ENCODE measurements around the gene TCF21.
"Not testable (repeated sequence)": the region's sequence is repeated elsewhere in the genome, so short reads cannot be mapped to it uniquely, and the experiment has no call there.

The TCF21 gene

DNA sequence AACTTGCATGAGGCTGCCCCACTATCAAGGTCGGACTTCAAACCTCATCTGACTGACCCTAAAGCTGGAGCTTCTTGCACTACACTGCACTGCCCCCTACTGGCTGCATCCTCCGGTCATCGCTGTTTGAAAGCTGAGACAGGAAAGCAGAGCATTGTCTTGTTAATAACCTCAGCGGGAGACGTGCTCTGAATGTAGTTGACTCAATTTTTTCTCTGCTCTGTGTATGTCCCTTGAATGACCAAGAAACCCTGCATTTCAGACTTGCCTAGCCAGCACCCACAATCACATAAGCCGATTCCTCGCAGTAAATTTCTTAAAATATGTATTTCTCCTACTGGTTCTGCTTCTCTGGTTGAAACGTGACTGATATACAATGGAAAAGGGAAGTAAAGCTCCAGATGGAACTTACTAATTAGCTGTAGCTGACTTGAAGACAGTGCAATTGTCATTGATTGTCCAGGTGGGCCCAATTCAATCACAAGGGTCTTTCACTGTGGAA lies 27.8 kb downstream of the TCF21 start:
- CTCF ChIA-PET = interaction anchor here (0.7 to 5.1 kb wide), 50 partner anchors 8 to 1637 kb away, joined by 3 to 49 read pairs (median 4); no protein-coding TSS in a partner anchor
- DNase-seq (ENCODE audit: extremely low spot score) = peak; percentile 47
- POLR2A ChIA-PET = no interaction called here
- TF ChIP-seq, protein P1, sequence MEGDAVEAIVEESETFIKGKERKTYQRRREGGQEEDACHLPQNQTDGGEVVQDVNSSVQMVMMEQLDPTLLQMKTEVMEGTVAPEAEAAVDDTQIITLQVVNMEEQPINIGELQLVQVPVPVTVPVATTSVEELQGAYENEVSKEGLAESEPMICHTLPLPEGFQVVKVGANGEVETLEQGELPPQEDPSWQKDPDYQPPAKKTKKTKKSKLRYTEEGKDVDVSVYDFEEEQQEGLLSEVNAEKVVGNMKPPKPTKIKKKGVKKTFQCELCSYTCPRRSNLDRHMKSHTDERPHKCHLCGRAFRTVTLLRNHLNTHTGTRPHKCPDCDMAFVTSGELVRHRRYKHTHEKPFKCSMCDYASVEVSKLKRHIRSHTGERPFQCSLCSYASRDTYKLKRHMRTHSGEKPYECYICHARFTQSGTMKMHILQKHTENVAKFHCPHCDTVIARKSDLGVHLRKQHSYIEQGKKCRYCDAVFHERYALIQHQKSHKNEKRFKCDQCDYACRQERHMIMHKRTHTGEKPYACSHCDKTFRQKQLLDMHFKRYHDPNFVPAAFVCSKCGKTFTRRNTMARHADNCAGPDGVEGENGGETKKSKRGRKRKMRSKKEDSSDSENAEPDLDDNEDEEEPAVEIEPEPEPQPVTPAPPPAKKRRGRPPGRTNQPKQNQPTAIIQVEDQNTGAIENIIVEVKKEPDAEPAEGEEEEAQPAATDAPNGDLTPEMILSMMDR (IDR thresholded peaks at IDR 0.05; ENCODE audit: control extremely low read depth, extremely low read depth, low read depth, missing control alignments) = peak; percentile 94

DNA sequence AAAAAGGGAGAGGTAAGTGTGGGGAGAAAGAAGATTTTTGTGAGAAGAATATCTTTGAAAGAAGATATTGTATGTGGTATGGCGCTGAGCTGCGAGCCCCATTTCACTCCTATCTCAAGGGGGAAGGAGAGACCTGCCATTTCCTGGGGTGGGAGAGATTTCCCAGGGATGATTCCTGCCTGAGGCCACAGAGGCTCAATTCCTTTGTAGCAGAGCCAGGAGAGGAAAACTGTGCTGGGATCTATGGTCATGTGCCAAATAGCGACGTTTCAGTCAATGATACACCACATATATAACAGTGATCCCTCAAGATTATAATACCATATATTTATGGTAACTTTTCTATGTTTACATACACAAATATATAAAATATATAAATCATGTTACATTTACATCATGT lies 28.9 kb downstream of the TCF21 start:
- TF ChIP-seq, protein P1 (IDR thresholded peaks at IDR 0.05; ENCODE audit: control extremely low read depth, extremely low read depth, low read depth, missing control alignments) = no peak
- POLR2A ChIA-PET = no interaction called here
- CTCF ChIA-PET = interaction anchor here (0.9 to 5.1 kb wide), 25 partner anchors 9 to 1097 kb away, joined by 3 to 49 read pairs (median 6); no protein-coding TSS in a partner anchor
- no peak for DNase-seq (ENCODE audit: extremely low spot score)

DNA sequence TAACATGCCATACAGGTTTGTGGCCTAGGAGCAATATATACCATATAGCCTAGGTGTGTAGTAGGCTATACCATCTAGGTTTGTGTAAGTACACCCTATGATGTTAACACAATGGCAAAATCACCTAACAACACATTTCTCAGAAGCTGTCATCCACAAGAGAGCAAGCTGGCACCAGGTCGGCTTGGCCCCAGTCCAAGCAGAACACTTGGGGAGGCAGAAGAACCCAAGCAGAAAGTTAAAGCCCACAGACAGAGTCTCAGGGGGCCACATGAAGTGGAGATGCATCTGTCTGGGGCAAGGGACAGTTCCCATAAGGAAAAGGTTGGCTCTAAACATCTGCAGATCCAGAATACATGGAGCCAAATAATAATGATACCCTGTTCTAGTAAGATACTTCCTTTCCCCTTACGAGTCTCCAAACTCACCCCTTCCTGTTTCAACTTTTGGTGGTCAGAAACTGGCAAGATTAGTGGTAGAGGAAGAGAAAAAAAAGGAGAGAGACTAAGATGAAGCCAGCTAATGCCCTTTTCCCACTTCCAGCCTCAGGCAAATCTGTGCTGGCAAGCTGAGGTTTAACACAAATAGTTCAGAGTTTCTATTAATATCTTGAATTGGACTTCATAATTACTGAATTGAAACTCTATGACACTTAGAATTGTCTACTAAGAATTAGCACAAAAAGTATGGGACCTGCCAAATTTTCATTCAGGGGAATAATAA lies 29.5 kb downstream of the TCF21 start:
- POLR2A ChIA-PET = no interaction called here
- TF ChIP-seq, protein P1 (IDR thresholded peaks at IDR 0.05; ENCODE audit: control extremely low read depth, extremely low read depth, low read depth, missing control alignments) = no peak
- CTCF ChIA-PET = interaction anchor here (1.0 to 5.1 kb wide), 6 partner anchors 11 to 1098 kb away, joined by 3 to 49 read pairs (median 10); no protein-coding TSS in a partner anchor
- DNase-seq (ENCODE audit: extremely low spot score) = no peak

DNA sequence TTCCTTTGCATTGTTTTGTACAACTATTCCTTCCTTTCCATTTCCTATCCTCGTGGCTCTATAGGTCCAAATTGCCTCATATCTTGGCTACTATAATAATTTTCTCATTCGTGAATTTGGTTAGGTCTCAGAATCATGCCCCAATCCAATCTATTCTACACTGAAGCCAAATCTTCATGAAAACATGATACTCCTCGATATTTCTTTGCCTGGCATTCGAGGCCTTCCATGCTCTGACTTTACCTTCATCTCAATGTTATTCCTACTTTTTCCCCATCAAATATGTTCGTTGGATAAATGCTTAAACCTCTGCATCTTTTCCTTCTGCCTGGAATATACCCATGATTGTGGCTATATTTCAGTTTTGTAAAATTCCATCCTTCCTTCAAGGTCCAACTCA lies 30.4 kb downstream of the TCF21 start:
- POLR2A ChIA-PET = no interaction called here
- no peak for DNase-seq (ENCODE audit: extremely low spot score)
- CTCF ChIA-PET = interaction anchor here (1.4 to 5.1 kb wide), 2 partner anchors 12 to 178 kb away, joined by 3 to 49 read pairs; no protein-coding TSS in a partner anchor
- TF ChIP-seq, protein P1 (IDR thresholded peaks at IDR 0.05; ENCODE audit: control extremely low read depth, extremely low read depth, low read depth, missing control alignments) = no peak

DNA sequence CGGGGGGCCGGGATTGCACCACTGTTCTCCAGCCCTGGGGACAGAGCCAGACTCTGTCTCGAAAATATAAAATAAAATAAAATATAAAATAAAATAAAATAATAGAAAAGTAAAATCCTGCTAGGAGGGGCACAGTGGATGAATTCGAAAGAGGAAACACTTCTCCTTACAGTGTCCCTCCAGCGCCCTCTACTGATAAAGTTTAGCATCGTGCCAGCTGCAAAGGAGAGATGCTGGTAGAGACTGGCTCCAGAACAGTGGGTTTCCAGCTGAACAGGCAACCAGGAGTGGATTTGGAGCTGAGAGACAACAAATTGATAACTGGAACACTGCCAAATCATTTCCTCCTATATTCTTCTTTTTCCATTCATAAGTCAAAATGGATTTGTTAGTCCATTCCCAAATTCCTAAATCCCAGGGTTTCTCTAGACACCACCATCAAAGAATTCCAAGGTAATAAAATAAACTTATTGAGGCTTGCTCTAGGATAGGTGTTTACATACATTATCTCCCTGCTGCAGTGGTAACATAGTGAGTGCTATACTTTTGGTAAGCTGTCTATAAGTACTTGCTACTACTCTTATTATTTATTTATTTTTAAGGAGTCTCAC lies 32.4 kb downstream of the TCF21 start:
- ChIA-PET POLR2A (no interaction called here), CTCF (interaction anchor here (0.6 to 8.8 kb wide), 37 partner anchors 10 to 954 kb away, joined by 3 to 334 read pairs (median 4); partner anchors contain the start of gene SLC2A12)
- DNase-seq (ENCODE audit: extremely low spot score) = peak; percentile 69
- TF ChIP-seq, protein P1 (IDR thresholded peaks at IDR 0.05; ENCODE audit: control extremely low read depth, extremely low read depth, low read depth, missing control alignments) = peak; percentile 81

DNA sequence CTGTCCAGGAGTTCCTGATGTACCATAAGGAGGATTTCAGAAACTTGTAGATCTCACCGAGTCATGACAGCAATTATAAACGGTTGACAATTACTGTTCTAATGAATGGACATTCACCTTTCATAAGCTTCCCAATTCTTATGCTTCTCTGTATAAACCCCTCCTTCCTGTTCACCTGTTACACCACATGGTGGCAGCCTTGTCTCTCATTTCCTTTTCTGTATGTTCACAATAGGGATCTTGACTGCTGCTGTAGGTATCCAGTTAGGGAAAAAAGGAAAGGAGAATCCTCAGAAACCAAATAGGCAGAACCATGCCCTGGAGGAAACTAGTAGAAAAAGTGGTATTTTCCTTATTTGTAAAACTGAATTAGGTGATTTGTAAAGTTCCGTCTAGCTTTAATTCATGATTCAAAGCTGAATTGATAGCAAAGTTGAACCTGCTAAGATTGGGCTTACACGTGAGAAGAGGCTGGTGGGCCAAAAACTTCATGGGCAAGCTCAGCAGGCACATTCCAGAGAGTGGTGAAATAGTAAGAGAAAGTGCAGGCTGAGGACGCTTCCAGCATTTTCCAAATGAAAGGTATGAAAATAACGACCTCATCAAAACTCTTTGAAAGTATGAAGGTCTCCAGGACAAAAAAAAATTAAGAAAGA lies 35.2 kb downstream of the TCF21 start:
- peak; percentile 54 for DNase-seq (ENCODE audit: extremely low spot score)
- ChIA-PET CTCF (interaction anchor here (0.6 to 8.8 kb wide), 59 partner anchors 8 to 1017 kb away, joined by 3 to 334 read pairs (median 5); no protein-coding TSS in a partner anchor), POLR2A (no interaction called here)
- TF ChIP-seq, protein P1 (IDR thresholded peaks at IDR 0.05; ENCODE audit: control extremely low read depth, extremely low read depth, low read depth, missing control alignments) = peak; percentile 70

DNA sequence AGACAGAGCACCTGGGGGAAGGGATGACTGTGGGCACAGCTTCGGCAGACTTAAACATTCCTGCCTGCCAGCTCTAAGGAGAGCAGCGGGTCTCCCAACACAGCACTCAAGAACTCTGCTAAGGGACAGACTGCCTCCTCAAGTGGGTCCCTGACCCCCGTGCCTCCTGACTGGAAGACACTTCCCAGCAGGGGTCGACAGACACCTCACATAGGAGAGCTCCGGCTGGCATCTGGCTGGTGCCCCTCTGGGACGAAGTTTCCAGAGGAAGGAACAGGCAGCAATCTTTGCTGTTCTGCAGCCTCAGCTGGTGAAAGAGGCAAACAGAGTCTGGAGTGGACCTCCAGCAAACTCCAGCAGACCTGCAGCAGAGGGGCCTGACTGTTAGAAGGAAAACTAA lies 42.3 kb downstream of the TCF21 start:
- POLR2A ChIA-PET; DNase-seq (ENCODE audit: extremely low spot score): not testable (repeated sequence)
- CTCF ChIA-PET = interaction anchor here (0.9 to 3.6 kb wide), 5 partner anchors 12 to 166 kb away, joined by 3 to 10 read pairs (median 5); no protein-coding TSS in a partner anchor

DNA sequence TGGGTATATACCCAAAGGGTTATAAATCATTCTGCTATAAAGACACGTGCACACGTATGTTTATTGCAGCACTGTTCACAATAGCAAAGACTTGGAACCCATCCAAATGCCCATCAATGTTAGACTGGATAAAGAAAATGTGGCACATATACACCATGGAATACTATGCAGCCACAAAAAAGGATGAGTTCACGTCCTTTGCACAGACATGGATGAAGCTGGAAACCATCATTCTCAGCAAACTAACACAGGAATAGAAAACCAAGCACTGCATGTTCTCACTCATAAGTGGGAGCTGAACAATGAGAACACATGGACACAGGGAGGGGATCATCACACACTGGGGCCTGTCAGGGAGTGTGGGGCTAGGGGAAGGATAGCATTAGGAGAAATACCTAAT lies 47.4 kb downstream of the TCF21 start:
- CTCF ChIA-PET = interaction anchor here (1.3 to 2.2 kb wide), 3 partner anchors 20 to 161 kb away, joined by 8 to 9 read pairs (median 9); no protein-coding TSS in a partner anchor
- POLR2A ChIA-PET; DNase-seq (ENCODE audit: extremely low spot score): not testable (repeated sequence)
